Naive B cell (primary cell): Measurements from ENCODE around the gene PRICKLE2. TPM values are rescaled to one million over a fixed set of nuclear protein-coding genes. Genes with fewer than 3 reads are reported as not detected.

ENCODE experiments used
- ATAC-seq, 2 donors: fragments of 150-1000 bp; cut with Tn5 transposase; 2 replicates each; pipeline ENCODE4 v1.10.0; 2021; ENCODE audit warnings: low read depth in 2 of 2, mild to moderate bottlenecking in 2 of 2, moderate library complexity in 2 of 2
- DNase-seq: peaks from one replicate; pipeline ENCODE4 v3.0.0; 2022
- H3K27ac Mint-ChIP-seq, 6 donors: one replicate each; pipeline ENCODE4 v1.8.0; 2020 to 2022; ENCODE audit warnings: mild to moderate bottlenecking in 6 of 6, mixed read lengths in 6 of 6, moderate library complexity in 5 of 6, inconsistent platforms in 2 of 6
- H3K27me3 Mint-ChIP-seq, 3 donors: one replicate each; pipeline ENCODE4 v1.8.0; 2021 to 2022; ENCODE audit warnings: mixed read lengths in 3 of 3, mild to moderate bottlenecking in 1 of 3
- H3K36me3 Mint-ChIP-seq, 2 donors: one replicate each; pipeline ENCODE4 v1.8.0; 2020 to 2022; ENCODE audit warnings: mixed read lengths in 2 of 2, inconsistent platforms in 1 of 2, mild to moderate bottlenecking in 1 of 2
- H3K4me1 Mint-ChIP-seq, 3 donors: one replicate each; pipeline ENCODE4 v1.8.0; 2020 to 2022; ENCODE audit warnings: mixed read lengths in 3 of 3, inconsistent platforms in 1 of 3, mild to moderate bottlenecking in 1 of 3, moderate library complexity in 1 of 3
- H3K4me3 Mint-ChIP-seq, 8 donors: one replicate each; pipeline ENCODE4 v1.8.0; 2020 to 2022; ENCODE audit warnings: mild to moderate bottlenecking in 8 of 8, mixed read lengths in 8 of 8, moderate library complexity in 8 of 8, inconsistent platforms in 2 of 8
- H3K9me3 Mint-ChIP-seq, 7 donors: one replicate each; pipeline ENCODE4 v1.8.0; 2020 to 2022; ENCODE audit warnings: mixed read lengths in 7 of 7, mild to moderate bottlenecking in 5 of 7, inconsistent platforms in 2 of 7, moderate library complexity in 1 of 7
- polyA plus RNA-seq, 6 donors: library from polyadenylated mRNA; unstranded; fragments of 300-500 nt; fragmentation: Illumina TruSeq; gene quantifications; one replicate each; pipeline ENCODE4 v1.2.3, GENCODE V29; 2021; ENCODE audit warnings: low read depth in 6 of 6

Gene PRICKLE2
- polyA plus RNA-seq, 6 donors from 2014 or later, result not detected

GRCh38 chr3:64110071-64110470, 115.2 kb downstream of the PRICKLE2 start:
- ATAC-seq (no peak), DNase-seq (no peak)
- no peak overlapping the region for H3K4me3 Mint-ChIP-seq
- H3K27ac Mint-ChIP-seq, result no peak overlapping the region
- peaks cover under 1 to 17% (median 3%) of the 10 kb centered on the region in 3 donors for H3K27me3 Mint-ChIP-seq
- no peaks in the 10 kb centered on the region for H3K36me3 Mint-ChIP-seq
- H3K9me3 Mint-ChIP-seq, result peaks cover 2 to 17% (median 11%) of the 10 kb centered on the region in 7 donors
- peaks cover 0 to 4% (median 0%) of the 10 kb centered on the region in 3 donors for H3K4me1 Mint-ChIP-seq

- no peaks in the 10 kb centered on the region for H3K36me3 Mint-ChIP-seq
- no peak overlapping the region for H3K27ac Mint-ChIP-seq
- DNase-seq (no peak), ATAC-seq (no peak)
- peaks cover 0 to 4% (median 0%) of the 10 kb centered on the region in 3 donors for H3K4me1 Mint-ChIP-seq
- no peak overlapping the region for H3K4me3 Mint-ChIP-seq
- H3K27me3 Mint-ChIP-seq, result peaks cover 0 to 17% (median 3%) of the 10 kb centered on the region in 3 donors
- H3K9me3 Mint-ChIP-seq, result peaks cover 2 to 14% (median 7%) of the 10 kb centered on the region in 7 donors
These were observed 115.8 kb downstream of the PRICKLE2 start for GRCh38 chr3:64109438-64109837.

- H3K9me3 Mint-ChIP-seq, result peaks cover 0 to 10% (median 5%) of the 10 kb centered on the region in 7 donors
- no peak for ATAC-seq
- peaks cover 0 to 17% (median 3%) of the 10 kb centered on the region in 3 donors for H3K27me3 Mint-ChIP-seq
- H3K4me1 Mint-ChIP-seq, result peaks cover 0 to 4% (median 0%) of the 10 kb centered on the region in 3 donors
- no peak overlapping the region for H3K27ac Mint-ChIP-seq
- H3K4me3 Mint-ChIP-seq, result no peak overlapping the region
- H3K36me3 Mint-ChIP-seq, result no peaks in the 10 kb centered on the region
- no peak for DNase-seq
These were observed 116.4 kb downstream of the PRICKLE2 start for GRCh38 chr3:64108784-64109317.

GRCh38 chr3:64108231-64108630, 117.0 kb downstream of the PRICKLE2 start:
- Mint-ChIP-seq H3K27me3 (peaks cover 0 to 17% (median 3%) of the 10 kb centered on the region in 3 donors), H3K27ac (no peak overlapping the region), H3K4me3 (no peak overlapping the region), H3K4me1 (peaks cover 0 to 4% (median 0%) of the 10 kb centered on the region in 3 donors), H3K36me3 (no peaks in the 10 kb centered on the region), H3K9me3 (peaks cover 0 to 7% (median 3%) of the 10 kb centered on the region in 7 donors)
- DNase-seq (no peak), ATAC-seq (no peak)

- H3K36me3 Mint-ChIP-seq, result no peaks in the 10 kb centered on the region
- H3K4me3 Mint-ChIP-seq, result no peak overlapping the region
- DNase-seq, result no peak
- peaks cover 0 to 4% (median 0%) of the 10 kb centered on the region in 3 donors for H3K4me1 Mint-ChIP-seq
- no peak for ATAC-seq
- H3K27ac Mint-ChIP-seq, result no peak overlapping the region
- H3K9me3 Mint-ChIP-seq, result peaks cover 0 to 4% (median 0%) of the 10 kb centered on the region in 7 donors
- peaks cover 0 to 9% (median 3%) of the 10 kb centered on the region in 3 donors for H3K27me3 Mint-ChIP-seq
These were observed 118.1 kb downstream of the PRICKLE2 start for GRCh38 chr3:64107190-64107589.

GRCh38 chr3:64105816-64106215, 119.5 kb downstream of the PRICKLE2 start:
- H3K27me3 Mint-ChIP-seq, result peaks cover 0 to 10% (median 9%) of the 10 kb centered on the region in 3 donors
- H3K9me3 Mint-ChIP-seq, result peaks cover 0 to 4% (median 0%) of the 10 kb centered on the region in 7 donors
- H3K27ac Mint-ChIP-seq, result no peak overlapping the region
- ATAC-seq (no peak), DNase-seq (no peak)
- no peak overlapping the region for H3K4me3 Mint-ChIP-seq
- H3K36me3 Mint-ChIP-seq, result no peaks in the 10 kb centered on the region
- H3K4me1 Mint-ChIP-seq, result peaks cover 0 to 4% (median 0%) of the 10 kb centered on the region in 3 donors

GRCh38 chr3:64104691-64105111, 120.6 kb downstream of the PRICKLE2 start:
- no peak overlapping the region for H3K27ac Mint-ChIP-seq
- H3K27me3 Mint-ChIP-seq, result peaks cover 0 to 10% (median 0%) of the 10 kb centered on the region in 3 donors
- H3K36me3 Mint-ChIP-seq, result no peaks in the 10 kb centered on the region
- H3K9me3 Mint-ChIP-seq, result no peaks in the 10 kb centered on the region
- ATAC-seq, result no peak
- H3K4me3 Mint-ChIP-seq, result no peak overlapping the region
- DNase-seq, result no peak
- peaks cover 0 to 4% (median 0%) of the 10 kb centered on the region in 3 donors for H3K4me1 Mint-ChIP-seq

- Mint-ChIP-seq H3K27me3 (peaks cover 0 to 10% (median 0%) of the 10 kb centered on the region in 3 donors), H3K4me3 (no peak overlapping the region), H3K4me1 (peaks cover 0 to 4% (median 0%) of the 10 kb centered on the region in 3 donors), H3K27ac (no peak overlapping the region), H3K9me3 (no peaks in the 10 kb centered on the region), H3K36me3 (no peaks in the 10 kb centered on the region)
- DNase-seq, result no peak
- no peak for ATAC-seq
These were observed 121.3 kb downstream of the PRICKLE2 start for GRCh38 chr3:64104006-64104405.

- Mint-ChIP-seq H3K9me3 (no peaks in the 10 kb centered on the region), H3K4me3 (no peak overlapping the region), H3K27me3 (peaks cover 0 to 10% (median 0%) of the 10 kb centered on the region in 3 donors), H3K27ac (no peak overlapping the region), H3K4me1 (peaks cover 0 to 4% (median 0%) of the 10 kb centered on the region in 3 donors), H3K36me3 (no peaks in the 10 kb centered on the region)
- ATAC-seq, result no peak
- no peak for DNase-seq
These were observed 122.1 kb downstream of the PRICKLE2 start for GRCh38 chr3:64103131-64103530.

- no peak overlapping the region for H3K4me3 Mint-ChIP-seq
These were observed 123.1 kb downstream of the PRICKLE2 start for GRCh38 chr3:64102147-64102546.

GRCh38 chr3:64099316-64099715, 126.0 kb downstream of the PRICKLE2 start:
- peaks cover 0 to 2% (median 0%) of the 10 kb centered on the region in 7 donors for H3K9me3 Mint-ChIP-seq
- H3K27ac Mint-ChIP-seq, result no peak overlapping the region
- no peak overlapping the region for H3K4me3 Mint-ChIP-seq
- ATAC-seq (no peak), DNase-seq (no peak)
- H3K27me3 Mint-ChIP-seq, result peaks cover 4 to 11% (median 6%) of the 10 kb centered on the region in 3 donors
- no peaks in the 10 kb centered on the region for H3K36me3 Mint-ChIP-seq
- no peaks in the 10 kb centered on the region for H3K4me1 Mint-ChIP-seq

More at GRCh38 chr3:64102147-64102546, 123.1 kb downstream of the PRICKLE2 start:
- Mint-ChIP-seq H3K27me3 (peaks cover 0 to 7% (median 4%) of the 10 kb centered on the region in 3 donors), H3K4me1 (peaks cover 0 to 4% (median 0%) of the 10 kb centered on the region in 3 donors), H3K27ac (no peak overlapping the region), H3K36me3 (no peaks in the 10 kb centered on the region), H3K9me3 (peaks cover 0 to 2% (median 0%) of the 10 kb centered on the region in 7 donors)
- ATAC-seq, result no peak
- no peak for DNase-seq

GRCh38 chr3:64098670-64099069, 126.6 kb downstream of the PRICKLE2 start:
- Mint-ChIP-seq H3K9me3 (peaks cover 0 to 2% (median 0%) of the 10 kb centered on the region in 7 donors), H3K4me3 (no peak overlapping the region), H3K36me3 (no peaks in the 10 kb centered on the region), H3K27ac (no peak overlapping the region), H3K27me3 (peaks cover 4 to 11% (median 6%) of the 10 kb centered on the region in 3 donors), H3K4me1 (no peaks in the 10 kb centered on the region)
- DNase-seq (no peak), ATAC-seq (no peak)

- Mint-ChIP-seq H3K36me3 (no peaks in the 10 kb centered on the region), H3K27ac (no peak overlapping the region), H3K4me3 (no peak overlapping the region), H3K9me3 (peaks cover 0 to 3% (median 0%) of the 10 kb centered on the region in 7 donors), H3K27me3 (peaks cover 4 to 11% (median 6%) of the 10 kb centered on the region in 3 donors), H3K4me1 (no peaks in the 10 kb centered on the region)
- DNase-seq, result no peak
- no peak for ATAC-seq
These were observed 127.3 kb downstream of the PRICKLE2 start for GRCh38 chr3:64097920-64098319.

- DNase-seq, result no peak
- peaks cover 0 to 4% (median 0%) of the 10 kb centered on the region in 7 donors for H3K9me3 Mint-ChIP-seq
- H3K4me3 Mint-ChIP-seq, result no peak overlapping the region
- ATAC-seq, result no peak
- H3K4me1 Mint-ChIP-seq, result no peaks in the 10 kb centered on the region
- H3K36me3 Mint-ChIP-seq, result no peaks in the 10 kb centered on the region
- H3K27me3 Mint-ChIP-seq, result peaks cover 6 to 14% (median 10%) of the 10 kb centered on the region in 3 donors
- no peak overlapping the region for H3K27ac Mint-ChIP-seq
These were observed 129.5 kb downstream of the PRICKLE2 start for GRCh38 chr3:64095802-64096201.
